WTC11 (cell line): ENCODE data around the gene WWOX. TPM values are rescaled to one million over a fixed set of nuclear protein-coding genes. Genes with fewer than 3 reads are reported as not detected.

Source experiments
- ATAC-seq: fragments of 200-7000 bp; cut with Tn5 transposase; 2 replicates; pipeline ENCODE4 v1.10.0; 2021; ENCODE audit warnings: mild to moderate bottlenecking, moderate library complexity
- CTCF ChIA-PET: fragments of 300-600 bp; sonication (Branson Sonifier 250); formaldehyde crosslinking; loops from one replicate; lab custom pipeline; 2021; ENCODE audit warnings: antibody characterized with exemption; lab: Charles Lee
- POLR2A ChIA-PET: fragments of 350-600 bp; sonication (Branson Sonifier 250); formaldehyde crosslinking; loops from one replicate; lab custom pipeline; 2021; ENCODE audit warnings: antibody characterized with exemption; lab: Charles Lee
- DNase-seq: peaks from one replicate; pipeline ENCODE4 v3.0.0; 2021; ENCODE audit warnings: low spot score
- H3K27ac Mint-ChIP-seq: 2 replicates; pipeline ENCODE4 v1.8.0; 2021; ENCODE audit warnings: mixed read lengths
- H3K27me3 Mint-ChIP-seq: 2 replicates; pipeline ENCODE4 v1.8.0; 2021; ENCODE audit warnings: low read depth, mild to moderate bottlenecking, moderate library complexity, mixed read lengths
- H3K36me3 Mint-ChIP-seq: 2 replicates; pipeline ENCODE4 v1.8.0; 2021; ENCODE audit warnings: mixed read lengths
- H3K4me1 Mint-ChIP-seq: 2 replicates; pipeline ENCODE4 v1.8.0; 2022; ENCODE audit warnings: mixed read lengths
- H3K4me3 Mint-ChIP-seq: 2 replicates; pipeline ENCODE4 v1.8.0; 2021; ENCODE audit warnings: mild to moderate bottlenecking, moderate library complexity, mixed read lengths
- H3K9me3 Mint-ChIP-seq: 2 replicates; pipeline ENCODE4 v1.8.0; 2021; ENCODE audit warnings: mixed read lengths
- EMX1 ChIP-seq: fragments of 250-450 bp; sonication (Bioruptor Pico); IDR thresholded peaks from 2 replicates; pipeline ENCODE4 v1.8.0; 2021; ENCODE audit warnings: mild to moderate bottlenecking
- ESRRA ChIP-seq: sonication (generic); formaldehyde crosslinking; IDR thresholded peaks from 2 replicates; pipeline ENCODE4 v1.8.1; 2022; ENCODE audit warnings: mild to moderate bottlenecking, missing genetic modification reagents, borderline replicate concordance
- HMGA2 ChIP-seq: fragments of 250-450 bp; sonication (Bioruptor Pico); IDR thresholded peaks from 2 replicates; pipeline ENCODE4 v1.4.0; 2021; ENCODE audit warnings: mild to moderate bottlenecking, moderate library complexity
- JAZF1 ChIP-seq: fragments of 250-450 bp; sonication (Bioruptor Pico); IDR thresholded peaks from 2 replicates; pipeline ENCODE4 v1.9.0; 2021; ENCODE audit warnings: moderate library complexity, mild to moderate bottlenecking, inconsistent platforms
- NR3C1 ChIP-seq: sonication (generic); formaldehyde crosslinking; conservative IDR thresholded peaks from 2 replicates; pipeline ENCODE4 v1.8.1; 2023; ENCODE audit warnings: low read depth, mild to moderate bottlenecking, missing genetic modification reagents
- PRRX2 ChIP-seq: fragments of 250-450 bp; sonication (Bioruptor Pico); IDR thresholded peaks from 2 replicates; pipeline ENCODE4 v1.8.0; 2021; ENCODE audit warnings: mild to moderate bottlenecking
- SMAD3 ChIP-seq: sonication (generic); formaldehyde crosslinking; IDR thresholded peaks from 2 replicates; pipeline ENCODE4 v1.8.0; 2022; ENCODE audit warnings: missing genetic modification reagents, mild to moderate bottlenecking, borderline replicate concordance
- ZNF232 ChIP-seq: sonication (generic); formaldehyde crosslinking; IDR thresholded peaks from 2 replicates; pipeline ENCODE4 v1.8.0; 2022; ENCODE audit warnings: mild to moderate bottlenecking, missing genetic modification reagents
- total RNA-seq: library from RNA; stranded (reverse); gene quantifications from 3 replicates; pipeline ENCODE4 v1.2.3, GENCODE V29; 2021
- TF ChIP-seq, protein P1 (sequence below): sonication (generic); formaldehyde crosslinking; IDR thresholded peaks from 2 replicates; pipeline ENCODE4 v1.8.1; 2023; ENCODE audit warnings: mild to moderate bottlenecking, missing genetic modification reagents, borderline replicate concordance
- TF ChIP-seq, protein P2 (sequence below): sonication (generic); formaldehyde crosslinking; IDR thresholded peaks from 2 replicates; pipeline ENCODE4 v1.8.1; 2023; ENCODE audit warnings: mild to moderate bottlenecking, missing genetic modification reagents, moderate library complexity
- TF ChIP-seq, protein P3 (sequence below): sonication (generic); formaldehyde crosslinking; IDR thresholded peaks from 2 replicates; pipeline ENCODE4 v1.8.0; 2023; ENCODE audit warnings: mild to moderate bottlenecking, missing genetic modification reagents
- TF ChIP-seq, protein P4 (sequence below): fragments of 250-450 bp; sonication (Bioruptor Pico); IDR thresholded peaks from 2 replicates; pipeline ENCODE4 v1.9.0; 2021; ENCODE audit warnings: mild to moderate bottlenecking
- TF ChIP-seq, protein P5 (sequence below): fragments of 200-600 bp; IDR thresholded peaks from 2 replicates; pipeline ENCODE4 v1.8.0; 2022; ENCODE audit warnings: antibody characterized with exemption
- TF ChIP-seq, protein P6 (sequence below): sonication (generic); formaldehyde crosslinking; IDR thresholded peaks from 2 replicates; pipeline ENCODE4 v1.8.0; 2022; ENCODE audit warnings: mild to moderate bottlenecking, missing genetic modification reagents
- TF ChIP-seq, protein P7 (sequence below): fragments of 250-450 bp; sonication (Bioruptor Pico); IDR thresholded peaks from 2 replicates; pipeline ENCODE4 v2.1.2; 2022; ENCODE audit warnings: mild to moderate bottlenecking, moderate library complexity
- TF ChIP-seq, protein P8 (sequence below): sonication (generic); formaldehyde crosslinking; IDR thresholded peaks from 2 replicates; pipeline ENCODE4 v1.8.1; 2023; ENCODE audit warnings: mild to moderate bottlenecking, missing genetic modification reagents, moderate library complexity
- TF ChIP-seq, protein P9 (sequence below): sonication (generic); formaldehyde crosslinking; IDR thresholded peaks from 2 replicates; pipeline ENCODE4 v1.8.1; 2022; ENCODE audit warnings: missing genetic modification reagents, borderline replicate concordance

The WWOX gene
- total RNA-seq, 1 experiment from 2014 or later = 15.7 TPM

DNA sequence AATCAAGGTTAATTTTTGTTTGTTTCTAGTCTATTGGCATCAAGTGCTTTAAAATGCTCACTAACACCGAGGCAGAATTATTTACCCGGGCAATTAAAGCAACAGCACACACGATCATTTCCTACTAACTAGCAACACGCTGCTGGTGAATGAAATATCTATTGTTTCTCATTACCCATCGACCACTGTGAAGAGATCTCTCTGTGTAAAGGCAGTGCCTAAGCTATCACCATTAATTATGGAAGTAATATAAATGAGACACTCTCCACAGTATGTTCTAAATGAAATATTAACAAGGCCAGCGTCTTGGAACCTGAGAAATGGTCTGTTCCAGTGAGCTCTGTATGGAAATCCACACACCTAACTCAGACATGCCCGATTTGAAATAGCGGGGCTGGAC, 1103.5 kb downstream of the WWOX start (continued):
- TF ChIP-seq, protein P1, sequence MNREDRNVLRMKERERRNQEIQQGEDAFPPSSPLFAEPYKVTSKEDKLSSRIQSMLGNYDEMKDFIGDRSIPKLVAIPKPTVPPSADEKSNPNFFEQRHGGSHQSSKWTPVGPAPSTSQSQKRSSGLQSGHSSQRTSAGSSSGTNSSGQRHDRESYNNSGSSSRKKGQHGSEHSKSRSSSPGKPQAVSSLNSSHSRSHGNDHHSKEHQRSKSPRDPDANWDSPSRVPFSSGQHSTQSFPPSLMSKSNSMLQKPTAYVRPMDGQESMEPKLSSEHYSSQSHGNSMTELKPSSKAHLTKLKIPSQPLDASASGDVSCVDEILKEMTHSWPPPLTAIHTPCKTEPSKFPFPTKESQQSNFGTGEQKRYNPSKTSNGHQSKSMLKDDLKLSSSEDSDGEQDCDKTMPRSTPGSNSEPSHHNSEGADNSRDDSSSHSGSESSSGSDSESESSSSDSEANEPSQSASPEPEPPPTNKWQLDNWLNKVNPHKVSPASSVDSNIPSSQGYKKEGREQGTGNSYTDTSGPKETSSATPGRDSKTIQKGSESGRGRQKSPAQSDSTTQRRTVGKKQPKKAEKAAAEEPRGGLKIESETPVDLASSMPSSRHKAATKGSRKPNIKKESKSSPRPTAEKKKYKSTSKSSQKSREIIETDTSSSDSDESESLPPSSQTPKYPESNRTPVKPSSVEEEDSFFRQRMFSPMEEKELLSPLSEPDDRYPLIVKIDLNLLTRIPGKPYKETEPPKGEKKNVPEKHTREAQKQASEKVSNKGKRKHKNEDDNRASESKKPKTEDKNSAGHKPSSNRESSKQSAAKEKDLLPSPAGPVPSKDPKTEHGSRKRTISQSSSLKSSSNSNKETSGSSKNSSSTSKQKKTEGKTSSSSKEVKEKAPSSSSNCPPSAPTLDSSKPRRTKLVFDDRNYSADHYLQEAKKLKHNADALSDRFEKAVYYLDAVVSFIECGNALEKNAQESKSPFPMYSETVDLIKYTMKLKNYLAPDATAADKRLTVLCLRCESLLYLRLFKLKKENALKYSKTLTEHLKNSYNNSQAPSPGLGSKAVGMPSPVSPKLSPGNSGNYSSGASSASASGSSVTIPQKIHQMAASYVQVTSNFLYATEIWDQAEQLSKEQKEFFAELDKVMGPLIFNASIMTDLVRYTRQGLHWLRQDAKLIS (CRISPR knock-in tag) = no peak
- no peak for TF ChIP-seq HMGA2

DNA sequence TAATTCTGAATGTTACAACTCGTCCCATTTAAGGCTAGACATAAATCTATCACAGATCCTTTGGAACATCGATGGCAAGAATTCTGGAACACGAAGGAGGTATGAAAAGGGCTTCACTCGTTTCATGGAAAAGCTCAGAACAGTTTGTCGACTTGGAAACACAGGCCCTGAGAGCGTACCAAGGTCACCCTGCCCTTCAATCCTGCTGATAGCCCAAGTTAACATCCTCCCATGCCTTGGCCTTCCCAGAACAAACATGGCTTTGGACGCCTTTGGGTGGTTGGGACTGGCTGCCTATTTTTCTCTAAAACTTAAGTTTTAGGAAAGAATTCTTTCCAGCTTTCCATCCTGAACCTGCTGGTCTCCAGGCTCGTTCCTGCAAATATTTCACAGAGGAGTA, 1105.0 kb downstream of the WWOX start:
- no peak for DNase-seq
- Mint-ChIP-seq H3K4me3 (no peak overlapping the region), H3K36me3 (no peaks in the 10 kb centered on the region), H3K4me1 (peaks cover 41% of the 10 kb centered on the region), H3K9me3 (no peaks in the 10 kb centered on the region), H3K27me3 (no peaks in the 10 kb centered on the region), H3K27ac (no peak overlapping the region)
- ChIA-PET POLR2A (no interaction called here), CTCF (no interaction called here)
- ATAC-seq = no peak
- TF ChIP-seq, protein P2, sequence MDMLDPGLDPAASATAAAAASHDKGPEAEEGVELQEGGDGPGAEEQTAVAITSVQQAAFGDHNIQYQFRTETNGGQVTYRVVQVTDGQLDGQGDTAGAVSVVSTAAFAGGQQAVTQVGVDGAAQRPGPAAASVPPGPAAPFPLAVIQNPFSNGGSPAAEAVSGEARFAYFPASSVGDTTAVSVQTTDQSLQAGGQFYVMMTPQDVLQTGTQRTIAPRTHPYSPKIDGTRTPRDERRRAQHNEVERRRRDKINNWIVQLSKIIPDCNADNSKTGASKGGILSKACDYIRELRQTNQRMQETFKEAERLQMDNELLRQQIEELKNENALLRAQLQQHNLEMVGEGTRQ (CRISPR knock-in tag) = no peak
- TF ChIP-seq, protein P3, sequence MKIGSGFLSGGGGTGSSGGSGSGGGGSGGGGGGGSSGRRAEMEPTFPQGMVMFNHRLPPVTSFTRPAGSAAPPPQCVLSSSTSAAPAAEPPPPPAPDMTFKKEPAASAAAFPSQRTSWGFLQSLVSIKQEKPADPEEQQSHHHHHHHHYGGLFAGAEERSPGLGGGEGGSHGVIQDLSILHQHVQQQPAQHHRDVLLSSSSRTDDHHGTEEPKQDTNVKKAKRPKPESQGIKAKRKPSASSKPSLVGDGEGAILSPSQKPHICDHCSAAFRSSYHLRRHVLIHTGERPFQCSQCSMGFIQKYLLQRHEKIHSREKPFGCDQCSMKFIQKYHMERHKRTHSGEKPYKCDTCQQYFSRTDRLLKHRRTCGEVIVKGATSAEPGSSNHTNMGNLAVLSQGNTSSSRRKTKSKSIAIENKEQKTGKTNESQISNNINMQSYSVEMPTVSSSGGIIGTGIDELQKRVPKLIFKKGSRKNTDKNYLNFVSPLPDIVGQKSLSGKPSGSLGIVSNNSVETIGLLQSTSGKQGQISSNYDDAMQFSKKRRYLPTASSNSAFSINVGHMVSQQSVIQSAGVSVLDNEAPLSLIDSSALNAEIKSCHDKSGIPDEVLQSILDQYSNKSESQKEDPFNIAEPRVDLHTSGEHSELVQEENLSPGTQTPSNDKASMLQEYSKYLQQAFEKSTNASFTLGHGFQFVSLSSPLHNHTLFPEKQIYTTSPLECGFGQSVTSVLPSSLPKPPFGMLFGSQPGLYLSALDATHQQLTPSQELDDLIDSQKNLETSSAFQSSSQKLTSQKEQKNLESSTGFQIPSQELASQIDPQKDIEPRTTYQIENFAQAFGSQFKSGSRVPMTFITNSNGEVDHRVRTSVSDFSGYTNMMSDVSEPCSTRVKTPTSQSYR (CRISPR knock-in tag) = no peak
- TF ChIP-seq SMAD3 (no peak), PRRX2 (no peak), ESRRA (no peak), JAZF1 (no peak), EMX1 (no peak), NR3C1 (CRISPR knock-in tag) (no peak), ZNF232 (no peak)
- TF ChIP-seq, protein P4, sequence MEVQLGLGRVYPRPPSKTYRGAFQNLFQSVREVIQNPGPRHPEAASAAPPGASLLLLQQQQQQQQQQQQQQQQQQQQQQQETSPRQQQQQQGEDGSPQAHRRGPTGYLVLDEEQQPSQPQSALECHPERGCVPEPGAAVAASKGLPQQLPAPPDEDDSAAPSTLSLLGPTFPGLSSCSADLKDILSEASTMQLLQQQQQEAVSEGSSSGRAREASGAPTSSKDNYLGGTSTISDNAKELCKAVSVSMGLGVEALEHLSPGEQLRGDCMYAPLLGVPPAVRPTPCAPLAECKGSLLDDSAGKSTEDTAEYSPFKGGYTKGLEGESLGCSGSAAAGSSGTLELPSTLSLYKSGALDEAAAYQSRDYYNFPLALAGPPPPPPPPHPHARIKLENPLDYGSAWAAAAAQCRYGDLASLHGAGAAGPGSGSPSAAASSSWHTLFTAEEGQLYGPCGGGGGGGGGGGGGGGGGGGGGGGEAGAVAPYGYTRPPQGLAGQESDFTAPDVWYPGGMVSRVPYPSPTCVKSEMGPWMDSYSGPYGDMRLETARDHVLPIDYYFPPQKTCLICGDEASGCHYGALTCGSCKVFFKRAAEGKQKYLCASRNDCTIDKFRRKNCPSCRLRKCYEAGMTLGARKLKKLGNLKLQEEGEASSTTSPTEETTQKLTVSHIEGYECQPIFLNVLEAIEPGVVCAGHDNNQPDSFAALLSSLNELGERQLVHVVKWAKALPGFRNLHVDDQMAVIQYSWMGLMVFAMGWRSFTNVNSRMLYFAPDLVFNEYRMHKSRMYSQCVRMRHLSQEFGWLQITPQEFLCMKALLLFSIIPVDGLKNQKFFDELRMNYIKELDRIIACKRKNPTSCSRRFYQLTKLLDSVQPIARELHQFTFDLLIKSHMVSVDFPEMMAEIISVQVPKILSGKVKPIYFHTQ (CRISPR knock-in tag) = no peak
- TF ChIP-seq, protein P5, sequence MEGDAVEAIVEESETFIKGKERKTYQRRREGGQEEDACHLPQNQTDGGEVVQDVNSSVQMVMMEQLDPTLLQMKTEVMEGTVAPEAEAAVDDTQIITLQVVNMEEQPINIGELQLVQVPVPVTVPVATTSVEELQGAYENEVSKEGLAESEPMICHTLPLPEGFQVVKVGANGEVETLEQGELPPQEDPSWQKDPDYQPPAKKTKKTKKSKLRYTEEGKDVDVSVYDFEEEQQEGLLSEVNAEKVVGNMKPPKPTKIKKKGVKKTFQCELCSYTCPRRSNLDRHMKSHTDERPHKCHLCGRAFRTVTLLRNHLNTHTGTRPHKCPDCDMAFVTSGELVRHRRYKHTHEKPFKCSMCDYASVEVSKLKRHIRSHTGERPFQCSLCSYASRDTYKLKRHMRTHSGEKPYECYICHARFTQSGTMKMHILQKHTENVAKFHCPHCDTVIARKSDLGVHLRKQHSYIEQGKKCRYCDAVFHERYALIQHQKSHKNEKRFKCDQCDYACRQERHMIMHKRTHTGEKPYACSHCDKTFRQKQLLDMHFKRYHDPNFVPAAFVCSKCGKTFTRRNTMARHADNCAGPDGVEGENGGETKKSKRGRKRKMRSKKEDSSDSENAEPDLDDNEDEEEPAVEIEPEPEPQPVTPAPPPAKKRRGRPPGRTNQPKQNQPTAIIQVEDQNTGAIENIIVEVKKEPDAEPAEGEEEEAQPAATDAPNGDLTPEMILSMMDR = no peak
- TF ChIP-seq, protein P6, sequence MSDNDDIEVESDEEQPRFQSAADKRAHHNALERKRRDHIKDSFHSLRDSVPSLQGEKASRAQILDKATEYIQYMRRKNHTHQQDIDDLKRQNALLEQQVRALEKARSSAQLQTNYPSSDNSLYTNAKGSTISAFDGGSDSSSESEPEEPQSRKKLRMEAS (CRISPR knock-in tag) = no peak
- TF ChIP-seq, protein P7, sequence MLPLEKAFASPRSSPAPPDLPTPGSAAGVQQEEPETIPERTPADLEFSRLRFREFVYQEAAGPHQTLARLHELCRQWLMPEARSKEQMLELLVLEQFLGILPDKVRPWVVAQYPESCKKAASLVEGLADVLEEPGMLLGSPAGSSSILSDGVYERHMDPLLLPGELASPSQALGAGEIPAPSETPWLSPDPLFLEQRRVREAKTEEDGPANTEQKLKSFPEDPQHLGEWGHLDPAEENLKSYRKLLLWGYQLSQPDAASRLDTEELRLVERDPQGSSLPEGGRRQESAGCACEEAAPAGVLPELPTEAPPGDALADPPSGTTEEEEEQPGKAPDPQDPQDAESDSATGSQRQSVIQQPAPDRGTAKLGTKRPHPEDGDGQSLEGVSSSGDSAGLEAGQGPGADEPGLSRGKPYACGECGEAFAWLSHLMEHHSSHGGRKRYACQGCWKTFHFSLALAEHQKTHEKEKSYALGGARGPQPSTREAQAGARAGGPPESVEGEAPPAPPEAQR (CRISPR knock-in tag) = no peak
- TF ChIP-seq, protein P8, sequence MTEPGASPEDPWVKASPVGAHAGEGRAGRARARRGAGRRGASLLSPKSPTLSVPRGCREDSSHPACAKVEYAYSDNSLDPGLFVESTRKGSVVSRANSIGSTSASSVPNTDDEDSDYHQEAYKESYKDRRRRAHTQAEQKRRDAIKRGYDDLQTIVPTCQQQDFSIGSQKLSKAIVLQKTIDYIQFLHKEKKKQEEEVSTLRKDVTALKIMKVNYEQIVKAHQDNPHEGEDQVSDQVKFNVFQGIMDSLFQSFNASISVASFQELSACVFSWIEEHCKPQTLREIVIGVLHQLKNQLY (CRISPR knock-in tag) = no peak
- TF ChIP-seq, protein P9, sequence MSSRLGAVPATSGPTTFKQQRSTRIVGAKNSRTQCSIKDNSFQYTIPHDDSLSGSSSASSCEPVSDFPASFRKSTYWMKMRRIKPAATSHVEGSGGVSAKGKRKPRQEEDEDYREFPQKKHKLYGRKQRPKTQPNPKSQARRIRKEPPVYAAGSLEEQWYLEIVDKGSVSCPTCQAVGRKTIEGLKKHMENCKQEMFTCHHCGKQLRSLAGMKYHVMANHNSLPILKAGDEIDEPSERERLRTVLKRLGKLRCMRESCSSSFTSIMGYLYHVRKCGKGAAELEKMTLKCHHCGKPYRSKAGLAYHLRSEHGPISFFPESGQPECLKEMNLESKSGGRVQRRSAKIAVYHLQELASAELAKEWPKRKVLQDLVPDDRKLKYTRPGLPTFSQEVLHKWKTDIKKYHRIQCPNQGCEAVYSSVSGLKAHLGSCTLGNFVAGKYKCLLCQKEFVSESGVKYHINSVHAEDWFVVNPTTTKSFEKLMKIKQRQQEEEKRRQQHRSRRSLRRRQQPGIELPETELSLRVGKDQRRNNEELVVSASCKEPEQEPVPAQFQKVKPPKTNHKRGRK = no peak
